EL (cell line): ENCODE measurements around the gene NAA40.
A peak's percentile ranks its signal among the peaks of the same experiment; 100 is the strongest.

ENCODE experiments used
- DNase-seq: peaks from one replicate; pipeline ENCODE4 v3.0.0-alpha.2; 2016

NAA40 gene

GRCh38 chr11:63913866-63914830 lies 24.7 kb upstream of the NAA40 start:
- DNase-seq, result no peak

GRCh38 chr11:63914896-63915691 lies 23.7 kb upstream of the NAA40 start:
- no peak for DNase-seq

DNA sequence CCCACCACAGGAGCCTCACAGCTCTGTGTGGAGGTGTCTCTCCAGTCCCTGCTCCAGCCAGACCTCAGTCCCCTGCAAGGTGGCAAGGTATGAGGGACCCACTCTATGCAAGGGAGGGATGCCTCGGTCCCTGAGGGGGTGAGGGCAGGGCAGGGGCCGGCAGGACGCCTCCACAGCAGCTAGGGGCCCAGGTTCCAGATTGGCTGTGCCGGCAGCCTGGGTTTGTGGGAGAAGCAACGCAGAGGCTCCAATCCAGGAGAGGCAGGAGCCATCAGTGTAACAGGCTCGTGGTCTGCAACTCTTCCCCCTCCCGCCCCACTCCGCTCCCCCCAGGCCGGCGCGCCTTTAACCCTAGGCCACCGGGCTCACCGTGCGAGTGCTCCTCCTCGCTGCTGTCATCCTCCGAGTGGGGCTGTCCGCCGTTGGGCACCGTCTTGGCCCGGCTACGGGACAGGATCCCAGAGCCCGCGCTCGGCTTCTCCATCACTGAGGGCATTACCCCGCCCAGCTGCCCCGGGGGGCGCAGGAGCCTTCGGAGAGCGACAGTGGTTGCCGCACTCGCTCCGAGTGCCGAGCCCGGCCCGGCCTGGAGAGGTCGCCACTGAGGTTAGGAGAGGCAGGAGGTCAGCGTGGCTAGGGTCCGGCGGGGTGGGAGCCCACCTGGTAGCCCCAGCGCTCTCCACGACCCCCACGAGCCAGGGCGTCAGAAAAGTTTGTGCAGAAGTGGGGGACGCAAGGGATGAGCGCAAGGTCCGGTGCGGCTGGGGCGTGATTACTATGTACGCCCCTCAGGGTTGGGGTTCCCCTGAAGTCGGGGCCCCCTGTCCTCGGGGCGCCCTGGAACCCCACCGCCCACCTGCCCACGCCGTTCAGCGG lies 22.6 kb upstream of the NAA40 start:
- peak; percentile 52 for DNase-seq

- DNase-seq, result peak; percentile 82
Observed at GRCh38 chr11:63916837-63917691, 21.7 kb upstream of the NAA40 start, which contains the start of gene RCOR2. TSS of gene RCOR2 (minus strand) at chr11:63917164. CDS start at chr11:63916456, 708 bp downstream.

GRCh38 chr11:63917692-63918506 lies 20.9 kb upstream of the NAA40 start:
- DNase-seq, result peak; percentile 56

GRCh38 chr11:63918507-63919191 lies 20.2 kb upstream of the NAA40 start:
- peak; percentile 37 for DNase-seq

- DNase-seq, result peak; percentile 58
Observed at GRCh38 chr11:63919267-63920125, 19.3 kb upstream of the NAA40 start.

- no peak for DNase-seq
Observed at GRCh38 chr11:63920126-63920938, 18.5 kb upstream of the NAA40 start.

DNA sequence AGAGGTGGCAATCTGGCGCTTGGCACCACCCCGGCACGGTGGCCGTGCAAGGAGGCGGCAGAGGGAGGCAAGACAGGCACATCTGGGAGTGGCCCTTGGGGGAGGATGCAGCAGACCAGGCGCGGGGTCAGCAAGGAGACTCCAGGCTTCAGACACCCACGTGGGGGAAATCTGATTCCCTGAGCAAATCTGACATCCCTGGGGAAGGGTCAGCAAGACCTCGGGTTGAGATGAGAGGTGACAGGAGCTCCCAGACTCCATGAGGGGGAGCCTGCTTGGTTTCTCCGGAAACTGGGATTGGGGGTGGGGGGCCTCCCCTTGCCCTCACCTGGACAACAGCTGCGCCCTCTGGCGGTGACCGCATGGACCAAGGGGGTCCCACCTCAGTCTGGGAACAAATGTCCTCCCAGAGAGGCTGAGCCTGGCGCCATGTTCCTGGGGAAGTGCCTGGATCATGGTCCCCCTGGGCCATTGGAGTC lies 17.8 kb upstream of the NAA40 start:
- no peak for DNase-seq

DNA sequence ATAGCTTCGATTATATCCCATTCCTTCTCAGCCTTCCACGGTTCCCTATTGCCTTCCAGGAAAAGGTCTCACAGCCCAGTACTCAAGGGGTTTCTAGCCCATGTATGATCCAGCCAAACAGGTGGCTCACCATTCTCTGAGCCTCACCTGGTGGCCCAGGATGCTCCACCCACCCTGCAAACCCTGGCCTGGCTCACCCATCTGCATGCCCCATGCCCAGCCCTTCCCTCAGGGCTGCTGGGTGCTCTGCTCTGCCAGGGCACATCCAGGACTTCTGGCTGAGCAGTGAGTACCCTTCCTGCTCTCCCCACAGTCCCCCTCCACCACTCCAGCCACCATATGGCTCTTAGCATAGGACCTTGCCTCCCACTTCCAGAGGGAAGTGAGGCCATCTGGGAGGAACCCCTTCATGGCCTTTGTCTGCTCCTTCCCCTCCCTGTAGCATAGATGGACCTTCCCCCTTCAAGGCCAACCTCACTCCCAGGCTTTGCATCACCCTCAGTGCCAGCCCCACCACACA lies 16.1 kb upstream of the NAA40 start:
- DNase-seq, result no peak

- no peak for DNase-seq
Observed at GRCh38 chr11:63923319-63923718, 15.5 kb upstream of the NAA40 start.

- no peak for DNase-seq
Observed at GRCh38 chr11:63929616-63930015, 9.2 kb upstream of the NAA40 start.

DNA sequence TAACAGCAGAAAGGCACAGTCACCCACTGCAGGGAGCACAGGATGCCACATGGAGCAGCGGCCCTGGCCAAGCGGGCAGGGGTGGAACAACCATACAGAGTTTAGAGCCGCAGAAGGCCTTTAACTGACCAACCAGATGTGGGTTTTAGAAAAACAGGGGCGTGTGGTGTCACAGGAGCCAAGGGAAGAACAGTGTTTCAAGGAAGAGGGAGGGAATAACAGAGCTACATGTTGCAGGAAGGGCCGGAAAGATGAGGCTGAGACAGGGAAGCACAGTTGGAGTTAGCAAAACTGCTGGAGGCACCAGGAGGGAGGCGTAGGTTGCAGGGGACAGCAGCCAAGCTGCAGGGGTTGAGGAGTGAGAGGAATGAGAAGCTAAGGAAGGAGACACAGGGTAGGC lies 7.8 kb upstream of the NAA40 start:
- DNase-seq, result no peak

DNA sequence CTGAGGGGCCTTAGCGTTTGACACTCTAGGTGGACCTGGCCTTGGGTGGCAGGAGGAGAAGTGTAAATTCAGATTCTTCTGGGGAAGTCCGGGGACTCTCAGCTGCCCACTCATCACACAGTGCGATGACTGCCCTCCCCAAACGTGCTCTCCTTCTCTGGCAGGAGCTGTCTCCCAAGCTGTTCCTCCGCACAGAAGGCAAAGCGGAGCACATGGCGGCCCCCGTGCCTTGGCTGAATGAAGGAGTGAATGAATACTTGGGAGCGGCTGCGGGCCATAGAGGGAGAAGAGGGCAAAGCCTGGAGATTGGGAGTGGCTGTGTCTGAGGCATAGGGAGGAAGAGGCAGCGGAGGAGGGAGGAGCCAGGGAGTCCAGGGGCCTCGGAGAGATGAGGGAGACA lies 6.9 kb upstream of the NAA40 start:
- DNase-seq, result no peak

- peak; percentile 33 for DNase-seq
Observed at GRCh38 chr11:63933459-63933858, 5.3 kb upstream of the NAA40 start.

DNA sequence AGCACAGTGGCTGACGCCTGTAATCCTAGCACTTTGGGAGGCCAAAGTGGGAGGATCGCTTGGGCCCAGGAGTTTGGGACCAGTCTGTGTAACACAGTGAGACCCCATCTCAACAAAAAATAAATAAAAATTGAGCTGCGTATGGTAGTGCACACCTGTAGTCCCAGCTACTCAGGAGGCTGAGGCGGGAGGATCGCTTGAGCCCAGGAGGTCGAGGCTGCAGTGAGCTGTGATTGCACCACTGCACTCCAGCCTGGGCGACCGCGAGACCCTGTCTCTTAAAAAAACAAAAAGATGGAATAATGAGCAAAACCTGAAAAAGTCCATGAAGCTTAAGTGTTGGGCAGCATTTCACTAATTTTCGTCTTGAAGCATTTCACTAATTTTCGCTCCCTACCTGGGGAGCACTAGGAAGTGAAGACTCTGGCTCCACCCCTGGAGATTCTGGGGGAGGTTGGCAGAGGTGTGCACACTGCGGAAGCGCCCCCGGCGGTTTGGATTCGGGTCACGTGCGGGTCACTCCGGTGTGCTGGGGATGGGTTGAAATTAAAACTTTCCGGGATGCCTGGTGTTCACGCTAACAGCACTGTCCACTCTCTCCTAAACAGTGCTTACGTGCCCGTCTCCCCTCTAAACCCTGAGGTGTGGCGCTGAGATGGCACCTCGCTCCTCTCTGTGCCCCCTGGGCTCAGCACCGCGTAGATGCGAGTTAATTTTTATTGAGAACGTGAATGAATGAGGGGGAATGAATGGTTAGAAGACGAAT lies 906 bp upstream of the NAA40 start:
- DNase-seq, result no peak

DNA sequence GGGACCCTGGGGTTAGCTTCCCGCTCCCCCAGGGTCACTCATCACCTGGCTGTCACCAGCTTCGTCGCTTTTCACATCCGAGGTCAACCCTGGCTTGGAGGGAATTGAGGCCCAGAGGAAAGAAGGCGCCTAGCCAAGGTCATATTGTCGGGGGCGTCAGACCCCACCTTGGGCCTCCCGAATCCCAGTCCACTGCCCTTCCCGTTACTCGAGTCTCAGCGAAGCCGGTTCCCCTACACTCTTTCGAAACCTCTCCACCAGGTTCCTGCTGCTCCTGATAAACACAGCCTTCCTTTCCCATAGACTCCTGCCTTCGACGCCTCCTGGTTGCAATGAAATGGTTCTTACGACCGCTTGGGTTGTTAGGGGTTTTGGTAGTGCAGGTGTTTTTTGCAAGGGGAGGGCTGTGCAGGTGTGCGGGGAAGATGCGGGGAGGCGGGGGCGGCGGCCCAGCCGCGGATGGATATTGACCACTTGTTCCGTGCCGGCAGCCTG lies 642 bp downstream of the NAA40 start:
- no peak for DNase-seq
